ENCODE data around the gene HMG20B. TPM values are rescaled to one million over a fixed set of nuclear protein-coding genes. Genes with fewer than 3 reads are reported as not detected.

Gene HMG20B
- total RNA-seq, 6 experiments from 2014 or later, result 73.5 to 90.1 (median 78.3) TPM

- peaks cover 6% of the 10 kb centered on the region for H3K36me3 Mint-ChIP-seq (ENCODE audit: low read depth)
- no peak for TF ChIP-seq CTCF (IDR thresholded peaks at IDR 0.05)
- peaks cover 2% of the 10 kb centered on the region for H3K27me3 Mint-ChIP-seq (ENCODE audit: insufficient read depth)
- H3K4me3 Mint-ChIP-seq, result no peak overlapping the region
- H3K4me1 Mint-ChIP-seq (ENCODE audit: low read depth), result peaks cover 14% of the 10 kb centered on the region
- DNase-seq, result no peak
- no peak overlapping the region for H3K27ac Mint-ChIP-seq
- H3K9me3 Mint-ChIP-seq, result no peaks in the 10 kb centered on the region
These were observed 37.3 kb downstream of the HMG20B start for GRCh38 chr19:3609779-3610719.

GRCh38 chr19:3610745-3611717, 38.3 kb downstream of the HMG20B start:
- no peak overlapping the region for H3K4me3 Mint-ChIP-seq
- TF ChIP-seq CTCF (IDR thresholded peaks at IDR 0.05), result no peak
- peaks cover 6% of the 10 kb centered on the region for H3K36me3 Mint-ChIP-seq (ENCODE audit: low read depth)
- H3K4me1 Mint-ChIP-seq (ENCODE audit: low read depth), result peaks cover 14% of the 10 kb centered on the region
- H3K27ac Mint-ChIP-seq, result no peak overlapping the region
- no peaks in the 10 kb centered on the region for H3K9me3 Mint-ChIP-seq
- no peak for DNase-seq
- peaks cover 2% of the 10 kb centered on the region for H3K27me3 Mint-ChIP-seq (ENCODE audit: insufficient read depth)

GRCh38 chr19:3611841-3612240, 39.1 kb downstream of the HMG20B start:
- no peak for TF ChIP-seq CTCF (IDR thresholded peaks at IDR 0.05)

GRCh38 chr19:3612330-3612729, 39.6 kb downstream of the HMG20B start:
- H3K4me1 Mint-ChIP-seq (ENCODE audit: low read depth), result peaks cover 11% of the 10 kb centered on the region
- H3K27ac Mint-ChIP-seq, result no peak overlapping the region
- peaks cover 6% of the 10 kb centered on the region for H3K36me3 Mint-ChIP-seq (ENCODE audit: low read depth)
- no peak overlapping the region for H3K4me3 Mint-ChIP-seq
- TF ChIP-seq CTCF (IDR thresholded peaks at IDR 0.05), result no peak
- no peak for DNase-seq
- H3K9me3 Mint-ChIP-seq, result no peaks in the 10 kb centered on the region
- H3K27me3 Mint-ChIP-seq (ENCODE audit: insufficient read depth), result peaks cover 3% of the 10 kb centered on the region

More at GRCh38 chr19:3611841-3612240, 39.1 kb downstream of the HMG20B start:
- no peaks in the 10 kb centered on the region for H3K9me3 Mint-ChIP-seq
- H3K27me3 Mint-ChIP-seq (ENCODE audit: insufficient read depth), result peaks cover 3% of the 10 kb centered on the region
- DNase-seq, result no peak
- H3K4me1 Mint-ChIP-seq (ENCODE audit: low read depth), result peaks cover 14% of the 10 kb centered on the region
- H3K36me3 Mint-ChIP-seq (ENCODE audit: low read depth), result peaks cover 6% of the 10 kb centered on the region
- no peak overlapping the region for H3K4me3 Mint-ChIP-seq
- no peak overlapping the region for H3K27ac Mint-ChIP-seq

GRCh38 chr19:3612901-3613741, 40.4 kb downstream of the HMG20B start:
- no peak overlapping the region for H3K4me3 Mint-ChIP-seq
- no peaks in the 10 kb centered on the region for H3K9me3 Mint-ChIP-seq
- peaks cover 6% of the 10 kb centered on the region for H3K36me3 Mint-ChIP-seq (ENCODE audit: low read depth)
- H3K27ac Mint-ChIP-seq, result no peak overlapping the region
- peaks cover 1% of the 10 kb centered on the region; the same call in 1 of the 2 replicates for H3K27me3 Mint-ChIP-seq (ENCODE audit: insufficient read depth)
- peaks cover 3% of the 10 kb centered on the region for H3K4me1 Mint-ChIP-seq (ENCODE audit: low read depth)
- TF ChIP-seq CTCF (IDR thresholded peaks at IDR 0.05), result no peak
- DNase-seq, result no peak
